DND-41 (cell line): ENCODE measurements around the gene PAK4.

Experiments used
- CTCF ChIP-seq: IDR thresholded peaks from 2 replicates; pipeline ENCODE4 v1.5.1; 2012; ENCODE audit warnings: borderline replicate concordance, low read length, moderate library complexity, mild to moderate bottlenecking; ENCODE audit not compliant: poor library complexity, severe bottlenecking; ENCODE audit errors: extremely low read depth
- EZH2 ChIP-seq: IDR thresholded peaks from 3 replicates; pipeline ENCODE4 v1.6.1; 2012; ENCODE audit warnings: borderline replicate concordance, low read depth, mild to moderate bottlenecking, moderate library complexity, low read length, inconsistent platforms; ENCODE audit not compliant: severe bottlenecking

- TF ChIP-seq CTCF (no peak), EZH2 (no peak)
Observed at GRCh38 chr19:39194832-39195542, 69.4 kb downstream of the PAK4 start.
